GM11168 (cell line): ENCODE results near the gene PHKB.
"Not testable (repeated sequence)": the region's sequence is repeated elsewhere in the genome, so short reads cannot be mapped to it uniquely, and the experiment has no call there.

Source experiments
- in situ Hi-C: fragments of 300-500 bp; cut with MboI; formaldehyde crosslinking; loops from one replicate; pipeline ENCODE4 v1.12.0; 2022; ENCODE audit warnings: low sequenced_read_pairs; ENCODE audit not compliant: unreplicated experiment

Gene PHKB

DNA sequence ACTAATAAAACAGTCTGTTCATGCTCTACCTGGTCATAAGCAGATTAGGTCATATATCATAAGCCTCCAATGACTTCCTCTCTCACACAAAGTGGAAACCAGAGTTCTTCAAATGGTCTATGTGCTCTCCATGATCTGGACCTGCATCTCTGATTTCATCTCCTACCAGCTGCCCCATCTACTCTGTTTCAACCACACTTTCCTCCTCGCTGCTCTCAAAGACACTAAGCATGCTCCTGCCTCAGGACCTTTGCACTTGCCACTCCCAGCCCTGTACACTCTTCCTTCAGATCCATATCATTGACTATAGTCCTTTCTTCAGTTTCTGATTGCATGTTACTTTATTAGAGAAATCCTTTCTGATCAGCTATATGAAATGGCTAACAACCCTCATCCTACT is 196.8 kb downstream of the PHKB start:
- in situ Hi-C loops = no loop called here

DNA sequence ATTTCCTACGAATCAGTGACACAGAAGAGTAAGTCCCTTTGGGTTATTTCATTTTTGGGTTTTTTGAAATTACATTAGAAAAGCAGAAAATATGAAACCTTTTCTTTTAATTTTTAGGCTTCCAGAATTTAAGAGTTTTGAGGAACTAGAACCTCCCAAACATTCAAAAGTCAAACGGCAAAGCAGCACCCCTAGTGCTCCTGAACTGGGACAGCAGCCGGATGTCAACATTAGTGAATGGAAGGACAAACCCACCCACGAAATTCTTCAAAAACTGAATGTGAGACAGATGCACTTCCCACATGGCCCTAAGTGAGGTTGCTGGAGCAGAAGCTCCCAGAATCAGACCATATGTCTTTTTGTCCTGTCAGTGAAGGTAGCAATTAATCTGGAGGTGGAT is 199.4 kb downstream of the PHKB start:
- in situ Hi-C loops = no loop called here

DNA sequence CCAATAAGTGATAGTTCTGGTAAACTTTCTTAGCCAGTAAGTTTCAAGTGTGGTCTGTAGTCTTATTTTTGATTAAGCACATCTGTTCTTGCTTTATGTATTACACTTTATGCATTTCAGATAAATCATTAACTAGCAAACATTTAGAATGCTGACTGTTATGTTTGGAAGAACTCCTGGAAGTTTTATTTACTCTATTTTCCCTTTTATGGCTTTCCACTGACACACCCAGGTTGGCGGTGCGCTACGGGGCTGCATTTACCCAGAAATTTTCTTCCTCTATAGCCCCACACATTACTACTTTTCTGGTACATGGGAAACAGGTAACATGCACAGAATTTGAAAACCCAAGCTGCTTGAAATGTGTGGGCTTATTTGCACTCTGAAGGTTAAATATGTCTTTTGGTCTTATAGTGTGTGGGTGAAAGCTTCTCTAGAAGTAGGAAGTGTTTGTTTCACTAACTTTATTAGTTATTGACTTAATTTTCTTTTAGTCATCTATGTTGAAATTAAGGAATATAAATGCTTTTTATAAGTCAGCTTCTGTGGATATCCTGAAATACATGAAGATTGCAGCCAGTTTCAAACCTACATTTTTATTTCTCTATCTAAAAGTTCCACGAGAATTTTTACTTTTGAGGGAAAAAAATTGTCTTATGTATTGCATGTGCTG is 203.7 kb downstream of the PHKB start:
- in situ Hi-C loops = no loop called here

DNA sequence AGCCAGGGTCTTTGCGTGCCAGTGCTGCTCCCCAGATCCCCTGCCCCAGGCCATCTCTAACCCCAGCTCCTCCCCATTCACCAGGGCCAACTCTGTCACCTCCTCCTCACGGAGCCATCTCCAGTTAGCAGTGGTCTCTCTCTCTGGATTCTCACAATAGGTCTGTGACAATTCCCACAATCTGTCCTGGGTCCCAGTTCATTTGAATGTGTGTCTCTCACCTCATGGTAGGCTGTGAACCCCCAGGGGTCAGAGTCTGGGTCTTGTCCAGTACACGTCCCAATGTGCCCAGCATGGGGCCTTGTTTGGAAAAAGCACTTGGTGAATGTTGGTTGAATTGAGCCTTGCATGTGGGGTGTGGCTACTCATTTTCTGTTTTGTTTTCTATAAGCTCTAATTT is 205.3 kb downstream of the PHKB start:
- in situ Hi-C loops = no loop called here

DNA sequence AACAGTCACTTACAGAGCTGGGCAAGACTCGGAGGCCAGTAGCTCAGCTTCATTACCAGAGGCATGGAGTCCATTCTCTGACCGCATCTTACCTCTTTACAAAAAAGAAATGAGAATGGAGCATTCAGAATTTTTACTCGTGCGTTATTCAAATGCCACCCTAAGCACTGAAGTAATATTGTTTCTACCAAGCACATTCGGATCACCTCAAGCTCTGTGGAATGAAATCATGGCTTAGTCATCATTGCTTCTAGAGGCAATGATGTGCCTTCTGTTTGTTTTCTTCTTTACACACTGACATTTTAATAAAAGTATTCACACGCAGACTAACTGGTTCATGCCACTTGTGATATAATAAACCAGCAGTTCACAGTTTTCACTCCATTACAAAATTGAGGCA is 206.8 kb downstream of the PHKB start:
- in situ Hi-C loops = no loop called here

DNA sequence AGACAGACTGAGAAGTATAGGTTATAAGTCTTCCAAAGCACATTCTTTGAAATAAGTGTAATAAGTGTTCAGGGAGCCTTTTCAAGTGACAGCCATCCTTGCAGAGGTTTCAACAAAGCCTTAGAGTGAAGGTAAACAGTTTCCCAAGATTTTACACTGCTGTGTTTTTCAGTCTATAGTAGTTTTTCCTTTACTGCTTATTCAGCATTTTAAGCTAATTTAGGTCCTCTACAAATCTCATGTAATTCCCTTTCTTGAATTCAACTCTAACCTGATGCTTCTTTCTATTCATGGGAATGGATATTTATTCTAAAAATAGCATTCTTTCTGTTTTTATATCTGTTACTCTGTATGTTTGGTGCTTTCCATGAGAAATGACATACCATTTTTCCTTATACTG is 211.3 kb downstream of the PHKB start:
- in situ Hi-C loops = no loop called here

DNA sequence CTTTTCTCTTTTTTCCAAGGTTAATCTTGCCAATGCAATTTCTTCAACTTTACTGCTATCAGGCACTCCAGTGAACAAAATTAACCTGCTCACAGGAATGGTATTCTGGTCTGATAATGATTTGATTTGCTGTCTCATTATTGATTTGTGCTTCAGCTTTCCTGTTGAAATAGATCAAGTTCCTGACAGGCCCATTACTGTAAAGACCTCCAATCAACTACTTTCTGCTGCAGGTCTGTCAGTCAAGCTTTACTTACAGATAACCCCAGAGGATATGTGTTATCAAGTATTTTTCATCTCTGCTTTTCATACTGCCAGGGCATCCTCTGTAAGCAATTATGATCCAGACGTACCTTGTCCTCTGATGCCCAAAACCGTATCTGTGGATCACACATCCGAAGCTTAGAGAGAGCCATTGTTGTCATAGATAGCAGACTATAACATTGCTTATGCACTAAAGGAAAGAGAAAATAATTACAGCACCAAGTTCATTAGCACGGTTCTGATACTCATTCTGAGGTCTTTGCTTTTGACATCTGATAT is 215.6 kb downstream of the PHKB start:
- in situ Hi-C loops = no loop called here

DNA sequence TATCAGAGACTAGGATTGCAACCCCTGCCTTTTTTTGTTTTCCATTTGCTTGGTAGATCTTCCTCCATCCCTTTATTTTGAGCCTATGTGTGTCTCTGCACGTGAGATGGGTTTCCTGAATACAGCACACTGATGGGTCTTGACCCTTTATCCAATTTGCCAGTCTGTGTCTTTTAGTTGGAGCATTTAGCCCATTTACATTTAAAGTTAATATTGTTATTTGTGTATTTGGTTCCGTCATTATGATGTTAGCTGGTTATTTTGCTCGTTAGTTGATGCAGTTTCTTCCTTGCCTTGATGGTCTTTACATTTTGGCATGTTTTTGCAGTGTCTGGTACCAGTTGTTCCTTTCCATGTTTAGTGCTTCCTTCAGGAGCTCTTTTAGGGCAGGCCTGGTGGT is 220.4 kb downstream of the PHKB start:
- in situ Hi-C loops = not testable (repeated sequence)

DNA sequence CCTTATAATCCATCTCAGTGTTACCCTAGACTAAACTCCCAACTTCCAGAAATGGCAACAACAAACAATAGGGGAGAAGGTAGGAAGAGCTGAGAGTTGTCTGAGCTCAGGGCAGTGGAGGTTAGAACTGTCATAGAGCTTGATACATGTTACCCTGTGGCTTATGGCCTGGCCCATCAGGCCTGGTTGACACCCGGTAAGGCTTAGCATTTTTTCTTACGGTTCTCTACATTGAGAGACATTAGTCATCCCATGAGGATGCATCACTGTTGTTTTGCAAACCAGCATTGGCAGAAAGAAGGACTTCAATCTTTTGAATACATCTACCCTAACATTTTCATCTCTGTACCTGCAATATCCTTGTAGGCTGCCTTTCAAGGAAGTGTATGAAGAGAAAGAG is 226.6 kb downstream of the PHKB start:
- in situ Hi-C loops = no loop called here

DNA sequence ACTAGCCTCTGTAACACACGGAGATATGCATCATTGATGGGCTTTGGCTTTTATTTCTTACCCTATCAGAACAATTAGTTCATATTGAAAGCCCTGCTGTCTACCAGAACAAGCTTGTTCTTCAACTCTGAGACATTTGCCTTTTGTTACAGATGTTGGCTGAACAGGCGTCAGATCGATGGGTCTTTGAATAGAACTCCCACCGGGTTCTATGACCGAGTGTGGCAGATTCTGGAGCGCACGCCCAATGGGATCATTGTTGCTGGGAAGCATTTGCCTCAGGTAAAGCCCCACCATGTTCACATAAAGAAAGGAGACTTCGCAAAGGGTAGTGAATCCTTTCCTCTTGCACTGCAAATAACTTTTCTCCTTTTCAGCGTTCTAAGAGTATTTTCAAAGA is 232.1 kb downstream of the PHKB start:
- in situ Hi-C loops = no loop called here

DNA sequence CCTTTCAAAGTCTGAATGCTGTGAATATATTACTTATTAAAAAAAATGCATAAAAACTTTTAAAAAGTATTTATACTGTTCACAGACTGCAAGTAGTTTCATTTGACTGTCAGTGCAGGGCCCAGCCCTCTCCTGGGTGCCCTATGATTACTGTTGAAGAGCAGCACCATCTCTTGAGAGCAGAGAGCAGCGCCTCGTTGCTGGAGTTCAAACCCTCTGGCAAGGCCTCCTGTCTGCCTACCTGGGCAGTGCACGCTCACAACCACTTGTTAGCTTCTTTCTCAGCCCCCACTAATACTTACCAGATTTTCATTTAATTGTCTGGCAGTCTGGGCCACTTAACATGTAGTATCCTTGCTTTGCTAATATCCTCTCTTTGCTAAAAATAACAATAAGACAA is 233.4 kb downstream of the PHKB start:
- in situ Hi-C loops = no loop called here

DNA sequence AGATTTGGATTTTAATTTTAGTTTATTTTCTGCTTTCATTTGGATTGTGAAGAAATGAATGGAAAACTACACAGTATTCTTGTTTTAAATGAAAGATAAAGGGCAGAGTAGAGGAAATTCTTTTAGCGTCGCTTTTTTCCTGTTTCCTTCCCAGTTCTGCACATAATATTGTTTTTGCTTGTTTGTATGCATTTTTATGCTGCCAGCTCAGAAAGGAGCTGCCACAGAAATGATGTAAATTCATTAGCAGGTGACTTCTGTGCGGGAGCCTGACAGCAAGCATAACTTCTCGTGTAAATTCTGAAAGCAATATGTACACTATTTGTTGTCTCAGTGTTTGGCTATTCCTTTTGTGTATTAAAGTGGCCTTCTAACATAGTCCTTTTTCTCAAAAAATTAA is 234.6 kb downstream of the PHKB start:
- in situ Hi-C loops = no loop called here

DNA sequence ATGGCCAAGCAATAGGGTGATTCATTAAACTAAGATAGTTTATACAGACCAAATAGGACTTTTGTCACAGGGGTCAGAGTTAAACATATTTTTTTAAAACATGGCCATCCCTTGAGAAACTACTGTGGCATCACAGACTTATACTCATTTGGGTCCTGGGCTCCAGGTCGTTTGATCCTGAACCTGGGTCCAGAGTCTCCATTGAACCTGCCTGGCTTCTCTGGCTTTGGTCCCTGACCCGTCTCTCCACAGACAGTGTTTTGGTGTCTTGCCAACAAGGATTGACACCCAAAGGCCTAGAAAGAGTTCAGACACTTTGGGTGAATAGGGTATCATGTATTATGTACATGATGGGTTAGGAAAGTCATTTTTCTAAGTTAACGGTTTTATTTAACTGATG is 236.7 kb downstream of the PHKB start:
- in situ Hi-C loops = no loop called here

DNA sequence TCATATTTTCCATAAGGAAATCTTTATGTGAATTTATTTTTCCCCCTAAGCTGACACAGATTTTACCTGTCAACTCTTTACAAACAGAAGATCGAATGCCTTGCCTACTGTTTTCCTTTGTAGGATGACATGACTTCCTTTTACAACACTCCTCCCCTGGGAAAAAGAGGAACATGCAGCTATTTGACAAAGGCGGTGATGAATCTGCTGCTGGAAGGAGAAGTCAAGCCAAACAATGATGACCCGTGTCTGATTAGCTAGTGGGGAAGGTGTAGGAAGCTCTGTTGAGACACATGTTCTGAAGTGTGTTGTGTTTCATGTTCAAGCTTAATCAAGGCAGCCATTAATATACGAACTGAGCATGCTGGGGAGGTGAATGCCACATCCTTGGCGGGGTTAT is 238.0 kb downstream of the PHKB start:
- in situ Hi-C loops = no loop called here

DNA sequence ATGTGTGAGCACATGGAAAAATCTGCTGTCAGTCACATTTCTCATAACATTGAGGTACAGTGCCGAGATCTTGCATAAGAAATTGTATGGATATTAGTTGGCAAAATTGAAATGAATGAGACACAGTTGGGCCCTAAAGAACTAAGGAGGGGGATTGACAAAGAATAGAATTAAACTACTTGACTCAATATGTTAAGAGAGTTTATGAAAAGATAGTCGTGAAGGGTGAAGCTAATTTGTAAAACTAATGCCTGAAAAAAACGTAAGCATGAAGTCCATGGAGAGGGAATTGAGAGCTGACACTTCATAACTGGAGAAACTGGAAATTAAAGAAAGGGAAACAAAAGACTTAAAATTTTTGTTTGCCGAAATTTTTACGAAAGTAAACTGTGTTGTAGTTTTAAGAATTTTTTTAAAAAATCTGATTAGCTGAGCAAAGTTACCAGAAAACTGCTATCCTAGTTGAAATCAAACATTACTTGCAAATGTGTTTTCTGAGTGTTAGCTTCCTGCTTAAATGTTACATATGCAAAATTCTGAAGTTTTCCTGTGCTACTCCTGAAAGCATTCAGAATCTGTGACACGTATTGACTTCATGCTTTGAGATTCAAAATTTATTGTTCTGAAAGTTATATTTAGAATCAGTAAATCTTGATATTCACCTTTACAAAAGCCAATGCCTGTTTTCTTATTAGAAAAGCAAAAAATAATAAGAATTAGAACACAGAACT is 239.9 kb downstream of the PHKB start:
- in situ Hi-C loops = no loop called here

DNA sequence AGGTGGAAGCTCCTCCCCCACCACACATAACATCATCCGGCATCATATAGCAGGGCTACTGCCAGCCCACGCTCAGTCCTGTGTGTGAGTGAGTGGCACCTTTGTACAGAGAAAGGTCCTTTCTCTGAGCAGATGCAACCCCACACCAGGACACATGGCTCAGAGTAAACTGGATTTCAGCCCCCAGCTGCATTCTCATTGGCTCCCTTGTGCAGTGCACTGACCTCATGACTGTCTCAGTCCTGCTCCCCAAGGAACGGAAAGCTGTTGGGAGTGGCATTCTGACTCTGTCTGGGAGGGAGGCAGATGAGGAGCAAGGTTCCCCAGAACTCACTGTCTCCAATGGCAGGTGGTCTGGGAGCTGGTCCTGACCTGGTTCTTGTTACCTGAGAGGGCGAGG is 244.1 kb downstream of the PHKB start:
- in situ Hi-C loops = no loop called here

DNA sequence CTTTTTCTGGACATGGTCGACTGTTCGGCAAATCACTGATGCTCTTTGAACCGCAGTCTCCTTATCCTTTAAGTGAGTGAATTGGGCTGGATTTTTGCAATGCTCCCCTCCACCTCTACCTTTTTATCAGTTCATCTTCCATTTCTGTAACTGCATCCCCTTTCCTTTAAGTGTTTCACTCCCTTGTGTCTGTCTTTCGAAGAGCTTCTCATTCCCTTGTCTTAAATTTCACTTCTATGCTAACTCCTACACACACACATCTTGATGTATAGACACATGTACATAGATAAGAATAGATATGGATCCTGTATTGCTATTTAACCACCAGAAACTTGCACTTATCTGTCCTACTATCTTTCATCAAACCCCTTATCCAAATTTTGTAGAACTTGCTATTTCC is 250.7 kb downstream of the PHKB start:
- in situ Hi-C loops = no loop called here

DNA sequence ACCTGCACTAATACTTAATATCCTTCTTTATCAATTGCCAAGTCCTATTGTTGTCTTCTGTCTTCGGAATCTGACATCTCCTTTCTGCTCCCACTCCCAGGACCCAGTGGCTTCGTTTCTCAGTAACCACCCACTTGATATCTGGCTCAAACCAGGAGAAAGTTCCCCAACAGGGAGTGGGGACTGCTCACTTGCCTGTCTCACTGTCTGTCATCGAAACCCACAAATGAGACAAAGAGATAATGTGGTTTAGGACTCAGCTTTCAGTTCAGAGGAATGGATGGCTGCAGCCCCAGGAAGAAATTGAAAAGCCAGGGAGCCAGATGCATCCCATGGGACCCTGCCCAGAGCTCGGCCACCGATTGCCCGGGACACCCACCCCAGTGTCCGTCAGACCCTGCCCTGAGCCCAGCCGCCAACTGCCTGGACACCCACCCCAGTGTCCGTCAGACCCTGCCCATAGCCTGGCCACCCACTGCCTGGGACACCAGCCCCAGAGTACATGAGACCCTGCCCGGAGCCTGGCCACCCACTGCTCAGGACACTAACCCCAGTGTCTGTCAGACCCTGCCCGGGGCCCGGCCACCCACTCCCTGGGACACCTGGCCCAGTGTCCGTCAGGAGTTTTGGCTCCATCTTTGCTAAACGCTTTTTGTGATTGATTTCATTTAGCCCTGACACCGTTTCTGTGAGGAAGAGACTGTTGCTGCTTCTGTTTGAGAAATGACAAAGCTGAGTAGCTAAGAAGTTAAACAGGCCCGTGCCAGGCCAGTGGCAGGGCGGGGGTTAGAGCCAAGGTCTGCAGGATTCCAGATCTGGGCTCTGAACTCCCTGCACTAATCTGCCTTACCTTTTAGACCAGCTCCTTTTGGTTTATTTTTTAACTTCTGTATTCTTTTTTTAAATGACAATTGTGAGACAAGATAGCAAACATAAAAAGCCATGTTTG is 251.4 kb downstream of the PHKB start:
- in situ Hi-C loops = no loop called here

DNA sequence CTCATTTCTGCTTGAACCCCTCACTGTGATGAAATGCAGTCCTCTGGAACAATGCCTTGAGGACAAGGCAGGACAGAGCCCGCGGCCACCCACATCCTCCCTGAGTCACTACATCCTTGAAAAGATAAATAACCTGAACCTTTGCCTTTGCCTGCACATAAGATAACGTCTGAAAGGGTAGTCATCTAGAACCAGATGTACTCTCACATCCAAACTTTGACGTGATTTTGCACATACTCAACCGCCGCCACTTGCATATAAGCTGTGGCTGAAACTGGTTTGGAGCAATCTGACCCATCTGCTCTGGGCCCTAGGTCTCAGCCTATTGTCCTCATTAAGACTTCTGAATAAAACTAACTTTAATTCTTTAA is 252.1 kb downstream of the PHKB start:
- in situ Hi-C loops = no loop called here

DNA sequence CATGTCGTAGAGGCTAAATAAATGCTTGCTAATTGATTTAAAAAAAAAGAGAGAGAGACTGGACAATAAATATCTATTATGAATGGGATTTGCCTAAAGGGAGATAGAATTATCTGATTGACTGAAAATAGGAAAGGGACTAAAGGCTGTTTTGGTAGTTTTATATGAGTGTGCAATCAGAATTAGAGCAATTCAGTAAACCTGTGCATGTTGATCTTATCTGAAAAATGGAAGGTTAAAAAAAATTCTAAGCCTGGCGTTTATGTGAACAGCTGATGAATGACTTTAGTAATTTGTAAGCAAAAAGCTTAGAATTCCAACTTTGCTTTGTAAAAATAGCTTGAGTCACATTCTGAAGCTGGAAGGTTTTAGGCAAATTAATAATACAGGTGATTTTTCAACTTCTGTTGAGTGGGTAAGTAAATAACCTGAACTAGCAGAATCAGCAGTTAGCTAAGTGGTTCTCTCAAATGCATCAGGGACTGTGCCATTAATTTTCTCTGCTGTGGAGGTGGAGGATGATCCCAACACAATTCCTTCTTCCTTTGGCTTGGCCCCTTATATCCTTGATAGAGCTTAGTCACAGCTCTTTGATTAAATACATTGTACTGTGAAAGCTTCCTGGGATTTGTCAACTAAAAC is 254.4 kb downstream of the PHKB start:
- in situ Hi-C loops = no loop called here
